ENCODE data around the gene CACNA1C.

DNA sequence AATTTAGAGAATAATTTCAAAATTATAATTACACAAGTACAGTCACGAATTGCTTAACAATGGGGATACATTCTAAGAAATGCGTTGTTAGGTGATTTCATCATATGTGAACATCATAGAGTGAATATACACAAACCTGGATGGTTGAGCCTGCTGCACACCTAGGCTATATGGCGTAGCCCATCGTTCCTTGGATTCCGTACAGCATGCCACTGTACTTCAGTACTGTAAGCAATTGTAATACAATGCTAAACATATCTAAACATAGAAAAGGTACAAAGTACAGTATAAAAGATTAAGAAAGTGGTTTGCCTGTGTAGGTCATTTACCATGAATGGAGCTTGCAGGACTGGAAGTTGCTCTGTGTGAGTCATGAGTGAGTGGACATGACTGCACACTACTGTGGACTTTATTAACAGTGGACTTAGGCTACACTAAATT, 286.2 kb downstream of the CACNA1C start:
- TF ChIP-seq, protein P1, sequence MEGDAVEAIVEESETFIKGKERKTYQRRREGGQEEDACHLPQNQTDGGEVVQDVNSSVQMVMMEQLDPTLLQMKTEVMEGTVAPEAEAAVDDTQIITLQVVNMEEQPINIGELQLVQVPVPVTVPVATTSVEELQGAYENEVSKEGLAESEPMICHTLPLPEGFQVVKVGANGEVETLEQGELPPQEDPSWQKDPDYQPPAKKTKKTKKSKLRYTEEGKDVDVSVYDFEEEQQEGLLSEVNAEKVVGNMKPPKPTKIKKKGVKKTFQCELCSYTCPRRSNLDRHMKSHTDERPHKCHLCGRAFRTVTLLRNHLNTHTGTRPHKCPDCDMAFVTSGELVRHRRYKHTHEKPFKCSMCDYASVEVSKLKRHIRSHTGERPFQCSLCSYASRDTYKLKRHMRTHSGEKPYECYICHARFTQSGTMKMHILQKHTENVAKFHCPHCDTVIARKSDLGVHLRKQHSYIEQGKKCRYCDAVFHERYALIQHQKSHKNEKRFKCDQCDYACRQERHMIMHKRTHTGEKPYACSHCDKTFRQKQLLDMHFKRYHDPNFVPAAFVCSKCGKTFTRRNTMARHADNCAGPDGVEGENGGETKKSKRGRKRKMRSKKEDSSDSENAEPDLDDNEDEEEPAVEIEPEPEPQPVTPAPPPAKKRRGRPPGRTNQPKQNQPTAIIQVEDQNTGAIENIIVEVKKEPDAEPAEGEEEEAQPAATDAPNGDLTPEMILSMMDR (conservative IDR thresholded peaks at IDR 0.05) = no peak
- no peak for TF ChIP-seq ZFX (IDR thresholded peaks at IDR 0.05)

Data from C4-2B (cell line).